H9 (cell line): ENCODE measurements around the gene CDH5. TPM values are rescaled to one million over a fixed set of nuclear protein-coding genes. Genes with fewer than 3 reads are reported as not detected.

Source experiments
- DNase-seq: peaks from one replicate; pipeline ENCODE4 v3.0.0-alpha.2; 2017
- H2AFZ ChIP-seq: one replicate; pipeline ENCODE4 v1.6.1; 2013; ENCODE audit warnings: mild to moderate bottlenecking, low read length, control low read depth, moderate library complexity
- H2AK5ac ChIP-seq: 2 replicates; pipeline ENCODE4 v1.6.1; 2013; ENCODE audit warnings: low read length, control low read depth, mixed read lengths; ENCODE audit not compliant: insufficient read length
- H2BK120ac ChIP-seq: one replicate; pipeline ENCODE4 v1.6.1; 2013; ENCODE audit warnings: low read depth, mild to moderate bottlenecking, low read length, control low read depth, inconsistent platforms; ENCODE audit not compliant: poor library complexity, severe bottlenecking
- H2BK12ac ChIP-seq: 2 replicates; pipeline ENCODE4 v1.6.1; 2013; ENCODE audit warnings: low read length, control low read depth, mixed read lengths, low read depth; ENCODE audit not compliant: insufficient read length
- H2BK15ac ChIP-seq: 2 replicates; pipeline ENCODE4 v1.6.1; 2013; ENCODE audit warnings: low read depth, low read length, control low read depth
- H2BK20ac ChIP-seq: one replicate; pipeline ENCODE4 v1.6.1; 2013; ENCODE audit warnings: low read depth, mild to moderate bottlenecking, low read length, control low read depth, inconsistent platforms; ENCODE audit not compliant: poor library complexity, severe bottlenecking
- H2BK5ac ChIP-seq: 2 replicates; pipeline ENCODE4 v1.6.1; 2013; ENCODE audit warnings: low read length, control low read depth, mixed read lengths; ENCODE audit not compliant: insufficient read length
- H3K14ac ChIP-seq: 2 replicates; pipeline ENCODE4 v1.6.1; 2013; ENCODE audit warnings: low read length, control low read depth; ENCODE audit not compliant: insufficient read depth
- H3K18ac ChIP-seq: 2 replicates; pipeline ENCODE4 v1.6.1; 2013; ENCODE audit warnings: low read depth, mild to moderate bottlenecking, mixed read lengths, low read length, control low read depth; ENCODE audit not compliant: insufficient read length
- H3K23ac ChIP-seq: 2 replicates; pipeline ENCODE4 v1.6.1; 2013; ENCODE audit warnings: low read length, control low read depth, mixed read lengths, low read depth; ENCODE audit not compliant: insufficient read length
- H3K23me2 ChIP-seq: 2 replicates; pipeline ENCODE4 v1.6.1; 2013; ENCODE audit warnings: low read depth, mild to moderate bottlenecking, mixed read lengths, low read length, control low read depth; ENCODE audit not compliant: insufficient read length, poor library complexity, severe bottlenecking
- H3K27ac ChIP-seq: 2 replicates; pipeline ENCODE4 v1.5.1; 2013; ENCODE audit warnings: low read length, control low read depth, mixed read lengths, low read depth; ENCODE audit not compliant: insufficient read length
- H3K27me3 ChIP-seq: 2 replicates; pipeline ENCODE4 v1.6.1; 2013; ENCODE audit warnings: low read length, control low read depth, inconsistent platforms; ENCODE audit not compliant: insufficient read depth
- H3K4ac ChIP-seq: 2 replicates; pipeline ENCODE4 v1.6.1; 2013; ENCODE audit warnings: low read depth, mild to moderate bottlenecking, control low read depth, inconsistent platforms, low read length, moderate library complexity
- H3K4me1 ChIP-seq: 2 replicates; pipeline ENCODE4 v1.6.1; 2013; ENCODE audit warnings: low read length, control low read depth, inconsistent platforms; ENCODE audit not compliant: insufficient read depth
- H3K4me2 ChIP-seq: 2 replicates; pipeline ENCODE4 v1.6.1; 2013; ENCODE audit warnings: low read length, control low read depth, mixed read lengths; ENCODE audit not compliant: insufficient read length, insufficient read depth
- H3K56ac ChIP-seq: 2 replicates; pipeline ENCODE4 v1.6.1; 2013; ENCODE audit warnings: low read depth, mild to moderate bottlenecking, mixed read lengths, low read length, control low read depth; ENCODE audit not compliant: insufficient read length
- H3K79me1 ChIP-seq: 2 replicates; pipeline ENCODE4 v1.6.1; 2013; ENCODE audit warnings: low read depth, mild to moderate bottlenecking, moderate library complexity, low read length, control low read depth, inconsistent platforms; ENCODE audit not compliant: insufficient read depth, poor library complexity, severe bottlenecking
- H3K79me2 ChIP-seq: 2 replicates; pipeline ENCODE4 v1.6.1; 2013; ENCODE audit warnings: low read length, control low read depth, inconsistent platforms; ENCODE audit not compliant: insufficient read depth
- H3K9ac ChIP-seq: 2 replicates; pipeline ENCODE4 v1.6.1; 2013; ENCODE audit warnings: low read length, control low read depth, mixed read lengths; ENCODE audit not compliant: insufficient read length; ENCODE audit errors: extremely low read depth
- H3K9me3 ChIP-seq: one replicate; pipeline ENCODE4 v1.6.1; 2013; ENCODE audit warnings: low read depth, low read length, inconsistent platforms; ENCODE audit not compliant: control insufficient read depth
- H3T11ph ChIP-seq: one replicate; pipeline ENCODE4 v1.6.1; 2013; ENCODE audit warnings: mild to moderate bottlenecking, low read length, control low read depth, inconsistent platforms
- H4K20me1 ChIP-seq: one replicate; pipeline ENCODE4 v1.6.1; 2013; ENCODE audit not compliant: control insufficient read depth, insufficient read length, insufficient read depth
- H4K5ac ChIP-seq: 2 replicates; pipeline ENCODE4 v1.6.1; 2013; ENCODE audit warnings: low read depth, mild to moderate bottlenecking, mixed read lengths, low read length, control low read depth; ENCODE audit not compliant: insufficient read length
- H4K8ac ChIP-seq: replicated peaks from 2 replicates; pipeline ENCODE4 v1.6.1; 2013; ENCODE audit warnings: low read length, control low read depth, mixed read lengths, low read depth; ENCODE audit not compliant: insufficient read length
- H4K91ac ChIP-seq: 2 replicates; pipeline ENCODE4 v1.6.1; 2013; ENCODE audit warnings: low read depth, mild to moderate bottlenecking, moderate library complexity, mixed read lengths, low read length, control low read depth; ENCODE audit not compliant: insufficient read length
- H3K27ac Mint-ChIP-seq, 3 experiments: 2 replicates in 2 of 3; 3 replicates in 1 of 3; pipeline ENCODE4 v1.8.0; 2020 to 2021; ENCODE audit warnings: mixed read lengths in 3 of 3, mild to moderate bottlenecking in 1 of 3, moderate library complexity in 1 of 3
- H3K27me3 Mint-ChIP-seq: 2 replicates; pipeline ENCODE4 v1.8.0; 2021; ENCODE audit warnings: low read depth, mild to moderate bottlenecking, moderate library complexity, mixed read lengths
- H3K36me3 Mint-ChIP-seq, 3 experiments: 2 replicates in 2 of 3; 3 replicates in 1 of 3; pipeline ENCODE4 v1.8.0; 2020 to 2021; ENCODE audit warnings: low read depth in 3 of 3, mixed read lengths in 3 of 3; ENCODE audit not compliant: insufficient read depth in 1 of 3
- H3K4me1 Mint-ChIP-seq, 2 experiments: 2 replicates each; pipeline ENCODE4 v1.8.0; 2020; ENCODE audit warnings: mixed read lengths in 2 of 2
- H3K4me3 Mint-ChIP-seq, 2 experiments: 2 replicates in 1 of 2; 3 replicates in 1 of 2; pipeline ENCODE4 v1.8.0; 2020 to 2021; ENCODE audit warnings: mild to moderate bottlenecking in 2 of 2, mixed read lengths in 2 of 2, moderate library complexity in 1 of 2
- H3K9me3 Mint-ChIP-seq, 2 experiments: 2 replicates in 1 of 2; 3 replicates in 1 of 2; pipeline ENCODE4 v1.8.0; 2020; ENCODE audit warnings: mild to moderate bottlenecking in 2 of 2, mixed read lengths in 2 of 2, moderate library complexity in 1 of 2
- WGBS: extraction: QIAGEN DNeasy Blood & Tissue Kit; methylation state at CpG from one replicate; pipeline ENCODE4 v1.1.7; 2013; ENCODE audit warnings: missing lambda C conversion rate, low lambda C conversion rate, mixed read lengths; ENCODE audit not compliant: insufficient read length; ENCODE audit errors: extremely low coverage; 5-methylcytosine and 5-hydroxymethylcytosine counted together
- long read RNA-seq: library from polyadenylated mRNA; unstranded; transcript quantifications from one replicate; pipeline ENCODE4 v2.0.0, GENCODE V29; 2020
- total RNA-seq: library from RNA; stranded (reverse); gene quantifications from 2 replicates; pipeline ENCODE4 v1.2.1, GENCODE V29; 2021
- TF ChIP-seq, protein P1 (sequence below): fragments of 200-600 bp; sonication (generic); conservative IDR thresholded peaks from 3 replicates; pipeline ENCODE4 v1.8.0; 2021; ENCODE audit warnings: antibody characterized with exemption, mild to moderate bottlenecking

Gene CDH5, protein sequence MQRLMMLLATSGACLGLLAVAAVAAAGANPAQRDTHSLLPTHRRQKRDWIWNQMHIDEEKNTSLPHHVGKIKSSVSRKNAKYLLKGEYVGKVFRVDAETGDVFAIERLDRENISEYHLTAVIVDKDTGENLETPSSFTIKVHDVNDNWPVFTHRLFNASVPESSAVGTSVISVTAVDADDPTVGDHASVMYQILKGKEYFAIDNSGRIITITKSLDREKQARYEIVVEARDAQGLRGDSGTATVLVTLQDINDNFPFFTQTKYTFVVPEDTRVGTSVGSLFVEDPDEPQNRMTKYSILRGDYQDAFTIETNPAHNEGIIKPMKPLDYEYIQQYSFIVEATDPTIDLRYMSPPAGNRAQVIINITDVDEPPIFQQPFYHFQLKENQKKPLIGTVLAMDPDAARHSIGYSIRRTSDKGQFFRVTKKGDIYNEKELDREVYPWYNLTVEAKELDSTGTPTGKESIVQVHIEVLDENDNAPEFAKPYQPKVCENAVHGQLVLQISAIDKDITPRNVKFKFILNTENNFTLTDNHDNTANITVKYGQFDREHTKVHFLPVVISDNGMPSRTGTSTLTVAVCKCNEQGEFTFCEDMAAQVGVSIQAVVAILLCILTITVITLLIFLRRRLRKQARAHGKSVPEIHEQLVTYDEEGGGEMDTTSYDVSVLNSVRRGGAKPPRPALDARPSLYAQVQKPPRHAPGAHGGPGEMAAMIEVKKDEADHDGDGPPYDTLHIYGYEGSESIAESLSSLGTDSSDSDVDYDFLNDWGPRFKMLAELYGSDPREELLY
- total RNA-seq, result 0.20 TPM in 1 of 2 replicates, not detected in the other
- long read RNA-seq, result 0 reads

- Histone ChIP-seq H3K27ac (no peak within 1 kb of the TSS), H2BK20ac (no peak within 1 kb of the TSS), H3K4me1 (peaks cover 4% of the 10 kb centered on the region; the same call in 1 of the 2 replicates), H3K79me1 (no peaks in the 10 kb centered on the region), H4K20me1 (no peaks in the 10 kb centered on the region), H2BK12ac (no peak within 1 kb of the TSS), H3K18ac (no peak within 1 kb of the TSS), H3K4me2 (no peak within 1 kb of the TSS), H3K27me3 (no peaks in the 10 kb centered on the region), H3K56ac (no peak within 1 kb of the TSS), H3K23ac (no peak within 1 kb of the TSS), H3K4ac (no peak within 1 kb of the TSS), H4K91ac (no peak within 1 kb of the TSS), H3K9ac (no peak within 1 kb of the TSS), H2BK15ac (no peak within 1 kb of the TSS), H4K8ac (no peak within 1 kb of the TSS), H4K5ac (no peak within 1 kb of the TSS), H3K79me2 (no peaks in the 10 kb centered on the region), H2BK5ac (no peak within 1 kb of the TSS), H2AFZ (no peak within 1 kb of the TSS), H2AK5ac (no peak within 1 kb of the TSS), H3K23me2 (no peaks in the 10 kb centered on the region), H3T11ph (no peak within 1 kb of the TSS), H3K9me3 (no peaks in the 10 kb centered on the region), H3K14ac (no peak within 1 kb of the TSS), H2BK120ac (no peak within 1 kb of the TSS)
- no peak for DNase-seq
- TF ChIP-seq, protein P1, sequence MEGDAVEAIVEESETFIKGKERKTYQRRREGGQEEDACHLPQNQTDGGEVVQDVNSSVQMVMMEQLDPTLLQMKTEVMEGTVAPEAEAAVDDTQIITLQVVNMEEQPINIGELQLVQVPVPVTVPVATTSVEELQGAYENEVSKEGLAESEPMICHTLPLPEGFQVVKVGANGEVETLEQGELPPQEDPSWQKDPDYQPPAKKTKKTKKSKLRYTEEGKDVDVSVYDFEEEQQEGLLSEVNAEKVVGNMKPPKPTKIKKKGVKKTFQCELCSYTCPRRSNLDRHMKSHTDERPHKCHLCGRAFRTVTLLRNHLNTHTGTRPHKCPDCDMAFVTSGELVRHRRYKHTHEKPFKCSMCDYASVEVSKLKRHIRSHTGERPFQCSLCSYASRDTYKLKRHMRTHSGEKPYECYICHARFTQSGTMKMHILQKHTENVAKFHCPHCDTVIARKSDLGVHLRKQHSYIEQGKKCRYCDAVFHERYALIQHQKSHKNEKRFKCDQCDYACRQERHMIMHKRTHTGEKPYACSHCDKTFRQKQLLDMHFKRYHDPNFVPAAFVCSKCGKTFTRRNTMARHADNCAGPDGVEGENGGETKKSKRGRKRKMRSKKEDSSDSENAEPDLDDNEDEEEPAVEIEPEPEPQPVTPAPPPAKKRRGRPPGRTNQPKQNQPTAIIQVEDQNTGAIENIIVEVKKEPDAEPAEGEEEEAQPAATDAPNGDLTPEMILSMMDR, result no peak
- Mint-ChIP-seq H3K4me1 (peaks cover 38 to 48% of the 10 kb centered on the region in 2 experiments), H3K27me3 (peaks cover 21% of the 10 kb centered on the region), H3K4me3 (peak within 1 kb of the TSS in 1 of 2 experiments; percentile 13; a peak in 1 of 5 replicates), H3K36me3 (no peaks in the 10 kb centered on the region), H3K27ac (peak within 1 kb of the TSS in 1 of 3 experiments; percentile 14; a peak in 2 of 7 replicates), H3K9me3 (no peaks in the 10 kb centered on the region)
- WGBS, result no CpG with 5 or more reads among the region's 25 CpGs
These were observed at the start of gene CDH5 for GRCh38 chr16:66366433-66367299. Gene CDH5 (plus strand): TSS chr16:66366691. CDS start chr16:66379338, 12,647 bp downstream.
